NCI-H2227 (cell line): ENCODE data around the gene MDFI.
A peak's percentile ranks its signal among the peaks of the same experiment; 100 is the strongest.

ENCODE experiments used
- DNase-seq: peaks from one replicate; lab custom pipeline; 2025; ENCODE audit not compliant: unreplicated experiment; lab: John Stamatoyannopoulos, UW

MDFI gene

GRCh38 chr6:41638002-41638934 lies at the start of gene MDFI:
Gene MDFI (plus strand): TSS chr6:41638468. CDS start chr6:41638750, 282 bp downstream.
- DNase-seq, result peak; percentile 37

- DNase-seq, result no peak
These were observed 49.0 kb upstream of the MDFI start for GRCh38 chr6:41589223-41589622.

- no peak for DNase-seq
These were observed 48.3 kb upstream of the MDFI start for GRCh38 chr6:41589636-41590622.

- DNase-seq, result no peak
These were observed 47.1 kb upstream of the MDFI start for GRCh38 chr6:41591122-41591521.

- DNase-seq, result peak; percentile 66
These were observed 46.3 kb upstream of the MDFI start for GRCh38 chr6:41591859-41592502.

- DNase-seq, result no peak
These were observed 44.9 kb upstream of the MDFI start for GRCh38 chr6:41593406-41593805.

GRCh38 chr6:41593839-41594238 lies 44.4 kb upstream of the MDFI start:
- DNase-seq, result no peak

- DNase-seq, result no peak
These were observed 43.9 kb upstream of the MDFI start for GRCh38 chr6:41594326-41594725.

GRCh38 chr6:41594766-41595165 lies 43.5 kb upstream of the MDFI start:
- DNase-seq, result no peak

- no peak for DNase-seq
These were observed 43.1 kb upstream of the MDFI start for GRCh38 chr6:41595166-41595565.

- DNase-seq, result no peak
These were observed 42.1 kb upstream of the MDFI start for GRCh38 chr6:41596096-41596685.

- DNase-seq, result no peak
These were observed 41.5 kb upstream of the MDFI start for GRCh38 chr6:41596807-41597206.

- no peak for DNase-seq
These were observed 40.8 kb upstream of the MDFI start for GRCh38 chr6:41597246-41598000.

GRCh38 chr6:41598670-41599014 lies 39.6 kb upstream of the MDFI start:
- DNase-seq, result no peak

GRCh38 chr6:41599015-41599851 lies 39.0 kb upstream of the MDFI start:
- no peak for DNase-seq

- DNase-seq, result no peak
These were observed 38.3 kb upstream of the MDFI start for GRCh38 chr6:41599852-41600445.

- no peak for DNase-seq
These were observed 37.6 kb upstream of the MDFI start for GRCh38 chr6:41600499-41601247.

- no peak for DNase-seq
These were observed 37.1 kb upstream of the MDFI start for GRCh38 chr6:41601248-41601549.
